Memory B cell (primary cell): Measurements from ENCODE around the gene PLAGL1.

Experiments used
- ATAC-seq: fragments of 150-1000 bp; cut with Tn5 transposase; 2 replicates; pipeline ENCODE4 v1.10.0; 2021; ENCODE audit warnings: low read depth, mild to moderate bottlenecking, moderate library complexity
- DNase-seq, 2 donors: peaks; one replicate each; pipeline ENCODE4 v3.0.0; 2022; ENCODE audit warnings: low spot score in 2 of 2
- H3K27ac Mint-ChIP-seq: one replicate; pipeline ENCODE4 v1.8.0; 2022; ENCODE audit warnings: mild to moderate bottlenecking, moderate library complexity, mixed read lengths
- H3K27me3 Mint-ChIP-seq: one replicate; pipeline ENCODE4 v1.8.0; 2022; ENCODE audit warnings: mixed read lengths
- H3K36me3 Mint-ChIP-seq: one replicate; pipeline ENCODE4 v1.8.0; 2022; ENCODE audit warnings: mild to moderate bottlenecking, mixed read lengths
- H3K4me1 Mint-ChIP-seq: one replicate; pipeline ENCODE4 v1.8.0; 2022; ENCODE audit warnings: mixed read lengths
- H3K4me3 Mint-ChIP-seq: one replicate; pipeline ENCODE4 v1.8.0; 2022; ENCODE audit warnings: mild to moderate bottlenecking, moderate library complexity, mixed read lengths
- H3K9me3 Mint-ChIP-seq: one replicate; pipeline ENCODE4 v1.8.0; 2022; ENCODE audit warnings: mixed read lengths

PLAGL1 gene

DNA sequence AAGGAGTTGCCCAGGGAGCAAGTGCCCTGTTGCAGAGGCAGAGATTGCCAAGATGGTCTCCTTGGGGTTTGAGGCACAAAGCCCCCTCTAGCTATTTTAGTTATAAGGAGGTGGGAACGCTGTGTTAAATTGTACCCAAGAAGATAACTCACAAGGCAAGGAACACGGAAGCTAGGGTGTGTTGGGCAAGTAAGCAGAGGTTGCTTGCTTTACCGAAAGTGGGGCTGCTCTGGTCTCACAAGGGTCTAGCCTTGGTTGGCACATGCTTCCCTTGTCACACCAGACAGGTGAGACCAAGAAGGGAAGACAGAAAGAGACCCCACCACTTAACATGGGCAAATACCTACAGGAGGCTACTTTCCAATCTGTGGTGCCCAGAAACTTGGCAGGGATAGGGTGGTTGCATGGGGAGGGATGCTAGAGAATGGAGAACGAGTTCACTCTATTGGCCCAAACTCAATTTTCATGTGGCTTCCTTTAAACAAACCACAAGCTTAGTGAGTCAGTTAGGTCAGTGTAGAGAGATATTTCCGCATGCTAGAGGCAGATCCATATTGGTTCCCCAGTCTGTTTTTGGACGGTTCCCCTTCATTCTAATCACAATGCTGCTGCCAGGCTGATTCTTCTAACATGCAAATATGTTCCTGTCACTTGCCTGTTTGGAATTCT, 42.4 kb downstream of the PLAGL1 start:
- H3K36me3 Mint-ChIP-seq = peaks cover 11% of the 10 kb centered on the region
- H3K4me3 Mint-ChIP-seq = no peak overlapping the region
- H3K27me3 Mint-ChIP-seq = no peaks in the 10 kb centered on the region
- no peak overlapping the region for H3K27ac Mint-ChIP-seq
- DNase-seq (no peak), ATAC-seq (no peak)
- no peaks in the 10 kb centered on the region for H3K9me3 Mint-ChIP-seq
- peaks cover 3% of the 10 kb centered on the region for H3K4me1 Mint-ChIP-seq

DNA sequence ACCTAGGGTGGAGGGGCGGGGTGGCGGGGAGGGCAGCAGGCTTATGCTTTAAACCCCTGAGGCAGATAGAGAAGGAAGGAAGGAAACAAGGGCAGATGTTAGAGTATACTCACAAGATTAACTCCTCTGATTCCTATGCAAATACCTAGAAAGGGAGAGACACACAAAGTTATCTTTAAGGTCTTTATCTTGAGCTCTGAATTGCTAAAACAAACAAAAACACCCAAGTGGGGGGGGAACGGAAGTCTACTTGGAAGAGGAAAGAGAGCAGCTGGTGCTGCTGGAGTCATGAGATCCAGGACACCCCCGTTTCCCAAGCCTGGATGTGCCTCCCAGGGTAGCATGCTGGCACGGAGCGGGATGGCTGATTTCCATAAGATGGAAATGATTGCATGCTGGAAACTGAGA, 43.4 kb downstream of the PLAGL1 start:
- ATAC-seq = no peak
- Mint-ChIP-seq H3K27me3 (no peaks in the 10 kb centered on the region), H3K4me3 (no peak overlapping the region), H3K27ac (no peak overlapping the region), H3K36me3 (peaks cover 11% of the 10 kb centered on the region), H3K4me1 (peaks cover 3% of the 10 kb centered on the region), H3K9me3 (no peaks in the 10 kb centered on the region)
- no peak for DNase-seq

DNA sequence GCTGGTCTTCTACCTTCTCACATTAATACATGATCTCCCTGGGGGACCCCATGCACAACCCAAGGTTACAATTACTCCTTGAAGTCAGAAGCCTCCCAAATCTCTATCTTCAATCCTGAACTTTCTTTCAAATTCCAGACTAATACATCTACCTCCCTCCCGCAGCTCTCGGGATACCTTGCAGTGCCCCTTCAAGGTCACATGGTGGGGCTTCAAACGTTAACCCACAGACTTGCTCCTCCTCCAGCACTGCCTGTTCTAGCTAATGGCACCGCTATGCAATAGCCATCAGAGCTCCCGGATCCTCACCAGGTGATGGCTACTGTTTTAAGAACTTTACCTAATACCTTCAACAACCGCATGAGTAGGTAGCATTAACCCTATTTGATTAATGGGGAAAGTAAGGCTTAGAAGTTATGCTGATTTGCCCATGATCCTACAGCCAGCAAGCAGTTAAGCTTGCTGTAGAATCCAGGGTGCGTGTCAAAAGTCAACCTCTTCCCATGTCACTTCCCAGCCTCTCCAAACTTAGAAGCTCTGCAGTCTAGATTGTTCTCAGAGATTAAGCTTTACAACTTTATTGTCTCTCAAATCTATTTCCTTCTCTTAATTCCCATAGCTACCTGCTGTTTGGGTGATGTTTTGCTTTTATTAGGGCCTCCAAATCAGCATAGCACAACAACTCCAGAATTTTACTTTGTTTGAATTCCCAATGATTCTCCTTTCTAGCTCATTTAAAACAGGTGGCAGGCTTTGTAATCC, 44.7 kb downstream of the PLAGL1 start:
- no peak overlapping the region for H3K4me3 Mint-ChIP-seq
- DNase-seq (no peak), ATAC-seq (no peak)
- no peak overlapping the region for H3K27ac Mint-ChIP-seq
- H3K36me3 Mint-ChIP-seq = peaks cover 11% of the 10 kb centered on the region
- H3K9me3 Mint-ChIP-seq = no peaks in the 10 kb centered on the region
- no peaks in the 10 kb centered on the region for H3K27me3 Mint-ChIP-seq
- peaks cover 3% of the 10 kb centered on the region for H3K4me1 Mint-ChIP-seq

DNA sequence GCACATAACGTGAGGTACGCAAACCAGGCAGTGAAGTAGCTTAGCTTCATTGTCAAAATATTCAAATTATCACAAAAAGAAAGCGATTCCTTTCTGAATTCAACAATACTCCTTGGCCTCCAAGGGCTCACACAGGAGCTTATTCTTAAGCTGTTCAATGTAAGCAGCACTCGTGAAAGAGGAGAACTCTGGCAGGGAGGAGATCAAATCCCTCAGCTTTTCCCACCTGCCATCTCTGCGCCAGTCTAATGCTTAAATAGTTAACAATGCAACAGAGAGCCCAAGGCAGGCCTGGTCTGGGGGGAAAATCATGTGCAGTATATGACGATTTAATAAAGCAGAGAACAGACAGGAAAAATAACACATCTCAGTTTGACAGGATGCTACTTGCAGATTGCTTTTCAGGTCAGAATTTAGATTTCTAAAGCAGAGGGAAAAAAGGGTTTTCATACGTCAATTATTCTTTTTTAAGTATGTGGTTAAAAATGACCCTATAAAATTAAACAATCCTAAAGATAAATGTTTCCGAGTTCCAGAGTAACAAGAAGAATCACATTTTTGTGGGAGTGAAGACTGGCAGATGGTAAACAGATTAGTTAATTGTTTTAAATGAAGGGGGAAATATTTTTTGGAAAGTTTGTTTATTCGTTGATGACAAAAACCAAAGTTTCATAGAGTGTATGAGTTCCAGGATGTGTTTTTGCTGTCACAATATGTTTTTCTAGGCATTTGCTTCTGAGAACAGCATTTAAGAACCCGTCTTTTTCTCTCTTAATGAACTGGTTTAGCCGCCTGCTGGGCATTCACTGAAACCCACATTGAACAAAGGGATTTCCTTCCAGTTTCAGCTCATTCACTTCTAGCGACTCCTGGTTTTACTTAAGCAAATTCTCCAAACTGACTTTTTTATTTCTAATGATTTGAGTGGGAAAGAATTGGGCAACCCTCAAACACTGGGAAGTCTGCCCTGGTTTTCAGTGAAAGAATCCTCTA, 45.9 kb downstream of the PLAGL1 start:
- ATAC-seq = no peak
- no peak overlapping the region for H3K4me3 Mint-ChIP-seq
- no peak overlapping the region for H3K27ac Mint-ChIP-seq
- DNase-seq = no peak
- no peaks in the 10 kb centered on the region for H3K9me3 Mint-ChIP-seq
- H3K4me1 Mint-ChIP-seq = peaks cover 3% of the 10 kb centered on the region
- peaks cover 11% of the 10 kb centered on the region for H3K36me3 Mint-ChIP-seq
- no peaks in the 10 kb centered on the region for H3K27me3 Mint-ChIP-seq

DNA sequence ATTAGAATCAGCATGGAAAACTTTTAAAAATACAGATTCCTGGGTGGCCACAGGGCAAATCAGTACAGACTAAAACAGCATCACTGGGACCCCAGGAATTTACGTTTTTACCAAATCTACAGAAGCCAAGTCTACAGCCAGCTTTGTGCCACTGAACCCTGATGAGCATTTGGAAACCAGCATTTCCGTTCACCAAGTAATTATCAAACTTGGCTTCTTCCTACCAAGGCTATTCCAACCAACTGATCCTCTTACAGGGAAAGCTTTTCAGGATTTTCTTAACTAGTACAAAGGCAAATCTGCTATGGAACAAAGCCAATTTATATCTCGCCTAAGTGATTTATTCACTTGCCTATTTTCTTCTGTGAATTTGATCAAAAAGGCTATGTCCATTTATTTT, 47.0 kb downstream of the PLAGL1 start:
- no peak for ATAC-seq

DNA sequence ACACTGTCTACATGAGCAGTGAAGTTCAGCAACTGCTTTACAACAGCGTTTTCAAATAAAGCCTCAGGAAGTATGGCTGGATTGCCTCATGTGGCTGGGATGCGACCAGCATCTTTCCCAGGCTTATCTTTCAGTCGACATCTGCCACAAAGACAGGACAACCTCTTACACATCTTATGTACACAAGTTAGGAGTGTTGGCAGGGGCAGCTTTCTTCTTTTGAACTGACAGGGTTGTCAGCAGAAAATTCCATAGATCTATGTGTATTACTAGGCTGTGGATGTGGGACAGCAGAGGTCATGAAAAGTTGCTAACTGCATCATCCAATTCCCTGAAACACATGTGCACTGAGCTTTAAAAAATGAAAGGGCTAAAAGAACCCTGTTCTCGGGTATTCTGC, 48.1 kb downstream of the PLAGL1 start:
- H3K4me1 Mint-ChIP-seq = no peaks in the 10 kb centered on the region
- no peak overlapping the region for H3K4me3 Mint-ChIP-seq
- peaks cover 3% of the 10 kb centered on the region for H3K36me3 Mint-ChIP-seq
- DNase-seq (no peak), ATAC-seq (no peak)
- no peaks in the 10 kb centered on the region for H3K27me3 Mint-ChIP-seq
- H3K9me3 Mint-ChIP-seq = no peaks in the 10 kb centered on the region
- no peak overlapping the region for H3K27ac Mint-ChIP-seq

More for the DNA sequence above, 47.0 kb downstream of the PLAGL1 start:
- Mint-ChIP-seq H3K36me3 (peaks cover 9% of the 10 kb centered on the region), H3K4me3 (no peak overlapping the region), H3K9me3 (no peaks in the 10 kb centered on the region), H3K27me3 (no peaks in the 10 kb centered on the region), H3K27ac (no peak overlapping the region), H3K4me1 (no peaks in the 10 kb centered on the region)
- no peak for DNase-seq

DNA sequence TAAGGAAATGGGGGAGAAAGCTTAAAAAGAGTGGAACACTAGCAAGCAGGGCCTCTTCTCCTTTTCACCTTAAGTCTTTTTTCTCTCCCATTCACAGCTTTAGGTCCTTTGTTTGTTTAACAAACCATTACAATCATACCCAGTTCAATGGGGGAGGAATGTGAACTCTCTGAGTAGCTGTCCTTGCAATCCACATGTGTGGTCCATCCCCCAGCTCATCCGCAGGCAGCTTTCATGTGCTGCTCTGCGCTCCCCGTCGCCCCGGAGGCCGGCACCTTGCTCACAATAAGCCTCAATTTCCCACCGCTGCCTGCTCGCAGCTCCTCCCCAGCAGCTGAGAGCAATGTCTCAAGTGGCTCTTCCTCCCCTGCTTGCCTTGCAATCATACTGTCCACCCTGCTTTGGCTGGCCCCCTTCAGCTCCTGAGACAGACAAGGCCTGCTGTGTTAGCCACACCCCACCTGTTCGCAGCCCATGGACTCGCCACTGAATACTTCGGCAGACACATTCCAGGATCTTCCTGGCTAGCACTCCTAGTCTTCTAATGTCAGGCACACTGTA, 49.1 kb downstream of the PLAGL1 start:
- no peak overlapping the region for H3K4me3 Mint-ChIP-seq
- ATAC-seq (no peak), DNase-seq (no peak)
- no peak overlapping the region for H3K27ac Mint-ChIP-seq
- no peaks in the 10 kb centered on the region for H3K9me3 Mint-ChIP-seq
- H3K36me3 Mint-ChIP-seq = no peaks in the 10 kb centered on the region
- no peaks in the 10 kb centered on the region for H3K4me1 Mint-ChIP-seq
- no peaks in the 10 kb centered on the region for H3K27me3 Mint-ChIP-seq

DNA sequence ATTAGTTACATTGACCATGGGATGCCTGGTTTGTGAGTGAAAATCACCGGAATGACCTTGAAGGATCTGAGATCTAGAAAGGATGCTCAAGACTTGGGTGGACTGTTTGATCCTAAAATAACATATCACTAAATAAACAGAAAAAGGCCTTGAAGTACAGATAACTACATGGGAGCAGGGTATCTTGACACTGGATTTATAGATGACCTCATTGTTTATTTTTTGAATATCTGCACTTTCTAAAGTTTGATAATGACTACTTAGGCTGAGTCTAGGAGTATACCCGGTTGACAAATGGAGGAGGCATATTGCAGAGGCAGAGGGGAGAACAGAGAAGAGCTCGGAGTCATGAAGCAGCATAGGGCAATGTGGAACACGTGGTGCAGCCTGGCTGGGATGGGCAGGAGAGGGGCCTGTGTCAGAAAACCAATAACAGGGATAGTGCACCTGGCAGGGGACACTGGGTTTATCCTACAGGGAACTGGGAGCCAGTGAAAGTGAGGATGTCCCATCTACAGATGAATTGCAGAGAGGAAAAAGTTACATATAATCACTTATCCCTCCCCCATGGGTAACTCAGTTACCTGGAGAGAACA, 50.3 kb downstream of the PLAGL1 start:
- Mint-ChIP-seq H3K27me3 (no peaks in the 10 kb centered on the region), H3K27ac (no peak overlapping the region), H3K9me3 (no peaks in the 10 kb centered on the region), H3K4me3 (no peak overlapping the region), H3K4me1 (no peaks in the 10 kb centered on the region), H3K36me3 (no peaks in the 10 kb centered on the region)
- ATAC-seq (no peak), DNase-seq (no peak)

DNA sequence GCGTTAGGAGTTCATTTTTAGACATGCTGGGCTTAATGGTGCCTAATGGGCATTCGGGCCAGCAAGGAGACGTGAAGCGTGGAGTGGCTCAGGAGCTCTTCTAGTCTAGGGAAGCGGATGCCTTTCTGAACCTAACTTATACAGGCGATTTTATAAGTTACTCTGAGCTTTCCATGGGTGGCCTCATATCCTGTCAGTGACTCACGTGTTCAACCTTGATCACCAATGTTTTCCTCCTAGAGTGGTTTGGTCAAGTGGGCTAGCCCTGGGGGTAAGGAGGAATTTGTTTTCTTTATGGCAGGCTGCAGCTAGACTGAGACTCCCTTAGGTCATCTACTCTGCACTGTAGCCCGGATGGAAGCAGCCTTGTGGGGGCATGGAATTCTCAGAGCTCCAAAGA, 52.1 kb downstream of the PLAGL1 start:
- no peak overlapping the region for H3K27ac Mint-ChIP-seq
- H3K4me3 Mint-ChIP-seq = no peak overlapping the region
- H3K9me3 Mint-ChIP-seq = no peaks in the 10 kb centered on the region
- no peaks in the 10 kb centered on the region for H3K36me3 Mint-ChIP-seq
- no peak for ATAC-seq
- no peaks in the 10 kb centered on the region for H3K27me3 Mint-ChIP-seq
- no peak for DNase-seq
- H3K4me1 Mint-ChIP-seq = no peaks in the 10 kb centered on the region

DNA sequence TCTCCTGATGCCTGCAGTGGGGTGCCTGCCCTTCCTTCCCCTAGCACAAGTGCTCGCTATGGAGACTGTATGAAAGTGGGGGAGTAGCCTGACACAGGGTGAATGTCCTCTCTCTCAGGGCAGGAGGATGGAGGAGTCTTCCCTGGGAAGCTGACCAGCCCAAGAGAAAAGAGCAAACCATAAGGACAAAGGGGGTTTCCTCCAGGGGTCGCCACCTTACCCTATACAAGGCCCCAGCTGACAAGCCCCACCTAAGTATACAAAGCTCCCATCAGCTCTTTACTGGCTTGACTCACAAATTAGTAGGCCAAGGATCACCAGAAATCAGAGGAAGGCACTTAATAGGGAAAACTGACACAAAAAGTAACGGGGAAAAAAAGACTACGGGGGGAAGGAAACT, 54.1 kb downstream of the PLAGL1 start:
- H3K4me3 Mint-ChIP-seq = no peak overlapping the region
- H3K27ac Mint-ChIP-seq = no peak overlapping the region
- no peaks in the 10 kb centered on the region for H3K9me3 Mint-ChIP-seq
- no peaks in the 10 kb centered on the region for H3K4me1 Mint-ChIP-seq
- H3K36me3 Mint-ChIP-seq = peaks cover 2% of the 10 kb centered on the region
- ATAC-seq (no peak), DNase-seq (no peak)
- H3K27me3 Mint-ChIP-seq = no peaks in the 10 kb centered on the region

DNA sequence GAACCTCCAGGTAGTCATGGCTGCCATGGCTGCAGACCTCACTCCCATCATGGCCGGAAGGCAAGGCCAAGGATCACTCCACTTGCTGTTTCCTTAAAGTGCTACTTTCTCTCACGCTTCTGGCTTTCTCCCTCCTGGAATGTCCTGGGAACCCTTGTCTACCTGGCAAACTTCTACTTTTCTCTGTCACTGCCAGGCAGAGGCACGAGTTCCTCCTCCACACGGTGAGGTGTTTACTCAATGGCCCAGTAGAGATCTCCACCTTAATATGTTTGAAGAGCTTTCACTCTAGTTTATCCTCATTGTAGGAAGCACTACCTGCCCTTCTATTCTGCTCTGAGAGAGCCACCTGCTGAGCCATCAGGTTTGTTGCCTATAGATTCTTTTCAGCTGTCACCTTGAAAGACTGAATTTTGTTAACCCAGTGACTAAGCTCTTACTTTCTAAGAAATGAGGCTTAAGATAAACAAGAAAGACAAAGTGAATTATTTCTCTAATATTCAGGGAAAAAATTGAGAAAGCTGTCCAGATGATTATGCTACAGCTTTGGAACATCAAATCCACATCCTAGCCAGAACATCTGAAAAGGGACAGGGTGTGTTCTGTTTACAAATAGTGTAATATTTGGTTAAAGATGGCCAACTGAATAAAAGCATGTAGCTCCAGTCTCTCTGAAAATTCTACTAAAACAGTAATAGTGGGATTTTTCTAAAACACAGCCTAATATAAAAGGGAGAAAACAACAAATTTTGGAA, 54.9 kb downstream of the PLAGL1 start:
- Mint-ChIP-seq H3K36me3 (peaks cover 9% of the 10 kb centered on the region), H3K27me3 (no peaks in the 10 kb centered on the region), H3K4me3 (no peak overlapping the region), H3K9me3 (no peaks in the 10 kb centered on the region), H3K27ac (no peak overlapping the region), H3K4me1 (no peaks in the 10 kb centered on the region)
- DNase-seq (no peak), ATAC-seq (no peak)

DNA sequence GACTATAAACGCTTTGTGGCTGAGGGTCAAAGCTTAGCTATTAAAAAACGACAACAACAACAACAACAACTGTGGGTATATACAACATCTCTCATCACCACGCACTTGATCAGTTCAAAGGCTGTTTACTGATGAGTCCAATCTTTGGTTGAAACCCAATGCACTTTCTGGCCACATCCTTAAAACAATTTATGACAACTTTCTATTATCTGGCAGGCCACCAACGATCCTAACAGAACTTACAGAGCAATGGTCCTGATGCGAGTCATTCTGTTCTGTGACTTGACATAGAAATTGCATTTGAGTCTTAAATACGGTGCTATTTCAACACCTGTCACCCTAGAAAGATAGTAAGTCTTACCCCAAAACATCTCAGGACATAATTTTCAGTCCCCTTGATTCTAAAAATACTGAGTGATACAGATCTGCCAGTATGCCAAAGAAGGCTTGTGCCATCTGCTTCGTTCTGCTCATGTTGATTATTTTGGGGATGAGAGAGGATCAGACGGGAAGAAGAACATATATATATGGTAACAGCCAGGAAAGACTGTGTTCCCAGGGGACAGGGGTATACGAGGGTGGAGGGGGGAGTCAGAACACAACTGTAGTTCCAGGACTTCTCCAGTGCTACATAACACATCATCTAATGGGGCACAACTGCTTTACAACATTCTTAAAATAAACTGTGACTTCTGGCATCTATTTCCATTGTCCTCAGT, 55.8 kb downstream of the PLAGL1 start:
- no peaks in the 10 kb centered on the region for H3K4me1 Mint-ChIP-seq
- no peak overlapping the region for H3K4me3 Mint-ChIP-seq
- ATAC-seq (no peak), DNase-seq (no peak)
- peaks cover 3% of the 10 kb centered on the region for H3K9me3 Mint-ChIP-seq
- H3K27me3 Mint-ChIP-seq = no peaks in the 10 kb centered on the region
- H3K36me3 Mint-ChIP-seq = peaks cover 16% of the 10 kb centered on the region
- no peak overlapping the region for H3K27ac Mint-ChIP-seq
